Activated CD4-positive, alpha-beta T cell treated with anti-CD3 and anti-CD28 coated beads for 24 hours (primary cell): ENCODE measurements around the gene SIK1.

ENCODE experiments used
- DNase-seq, 2 donors: peaks; one replicate each; pipeline ENCODE4 v3.0.0-alpha.2; 2020; ENCODE audit warnings: low read depth in 2 of 2

Gene SIK1

DNA sequence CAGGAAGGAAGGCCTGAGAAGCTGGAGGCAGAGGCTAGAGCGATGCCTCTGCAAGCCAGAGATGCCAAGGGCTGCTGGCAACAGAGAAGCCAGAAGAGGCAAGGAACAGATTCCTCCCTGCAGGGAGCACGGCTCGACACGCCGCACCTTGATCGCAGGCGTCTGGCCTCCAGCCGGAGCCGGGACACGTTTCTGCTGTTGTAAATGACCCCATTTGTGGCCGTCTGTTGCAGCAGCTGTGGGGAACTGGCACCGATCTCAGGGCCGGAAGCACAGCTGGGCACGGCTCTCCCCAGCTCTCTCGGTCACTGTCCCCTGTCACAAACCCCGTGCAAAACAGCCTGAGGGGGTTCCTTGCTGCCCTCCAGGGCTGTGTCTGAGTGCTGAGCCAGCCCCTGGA lies 59.6 kb downstream of the SIK1 start:
- DNase-seq: no peak

DNA sequence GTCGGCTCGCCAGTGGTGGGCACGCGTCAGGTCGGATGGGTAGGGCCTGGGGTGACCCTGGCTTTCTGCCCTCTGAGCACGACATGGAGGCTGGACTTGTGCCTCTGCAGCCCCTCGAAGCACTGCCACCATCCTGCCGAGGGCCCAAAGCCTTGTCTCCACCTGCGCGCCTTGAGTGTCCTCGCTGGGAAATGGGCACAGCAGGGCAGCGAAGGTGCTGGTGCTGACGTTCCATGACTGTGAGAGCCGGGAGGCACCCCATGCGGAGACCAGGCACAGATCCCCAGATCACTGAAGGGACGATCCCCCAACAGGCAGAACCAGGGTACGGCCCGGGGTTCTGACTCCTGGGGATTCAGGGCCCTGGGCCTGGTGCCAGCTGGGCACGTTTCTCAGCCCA lies 60.3 kb downstream of the SIK1 start:
- DNase-seq: no peak

DNA sequence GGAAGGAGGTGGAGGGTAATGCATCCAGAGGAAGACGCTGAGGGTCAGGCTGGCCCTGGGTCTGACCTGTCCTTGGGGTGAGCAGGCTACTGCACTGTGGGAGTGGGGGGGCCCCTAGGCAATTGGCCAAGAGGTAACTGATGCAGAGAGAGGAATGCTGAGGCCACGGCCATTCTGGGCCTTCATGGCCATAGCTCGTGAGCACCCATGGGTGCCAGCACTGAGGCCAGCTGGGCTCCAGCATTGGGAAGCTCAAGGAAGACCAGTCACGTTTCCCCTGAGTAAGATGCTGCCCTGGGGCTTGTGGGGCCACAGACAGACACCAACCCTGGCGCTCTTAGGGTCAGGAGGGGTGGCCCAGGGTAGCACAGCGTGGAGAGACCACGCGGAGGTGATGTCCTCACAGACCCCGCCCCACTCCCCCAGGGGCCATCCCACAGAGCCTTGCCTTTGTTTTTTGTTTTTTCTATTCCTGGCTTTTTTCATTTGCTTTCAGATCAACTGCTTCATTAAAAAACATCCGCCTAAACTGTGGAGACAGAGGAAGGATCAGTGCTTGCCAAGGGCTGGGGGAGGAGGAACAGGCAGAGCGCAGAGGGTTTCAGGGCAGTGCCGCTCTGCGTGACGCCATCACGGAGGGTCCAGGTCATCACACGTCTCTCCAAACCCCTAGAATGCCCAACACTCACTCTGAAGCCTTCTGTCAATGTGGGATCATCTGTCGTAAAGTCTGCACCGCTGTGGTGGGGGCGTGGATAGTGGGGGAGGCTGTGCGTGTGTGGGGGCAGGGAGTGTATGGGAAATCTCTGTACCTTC lies 61.1 kb downstream of the SIK1 start:
- no peak for DNase-seq

DNA sequence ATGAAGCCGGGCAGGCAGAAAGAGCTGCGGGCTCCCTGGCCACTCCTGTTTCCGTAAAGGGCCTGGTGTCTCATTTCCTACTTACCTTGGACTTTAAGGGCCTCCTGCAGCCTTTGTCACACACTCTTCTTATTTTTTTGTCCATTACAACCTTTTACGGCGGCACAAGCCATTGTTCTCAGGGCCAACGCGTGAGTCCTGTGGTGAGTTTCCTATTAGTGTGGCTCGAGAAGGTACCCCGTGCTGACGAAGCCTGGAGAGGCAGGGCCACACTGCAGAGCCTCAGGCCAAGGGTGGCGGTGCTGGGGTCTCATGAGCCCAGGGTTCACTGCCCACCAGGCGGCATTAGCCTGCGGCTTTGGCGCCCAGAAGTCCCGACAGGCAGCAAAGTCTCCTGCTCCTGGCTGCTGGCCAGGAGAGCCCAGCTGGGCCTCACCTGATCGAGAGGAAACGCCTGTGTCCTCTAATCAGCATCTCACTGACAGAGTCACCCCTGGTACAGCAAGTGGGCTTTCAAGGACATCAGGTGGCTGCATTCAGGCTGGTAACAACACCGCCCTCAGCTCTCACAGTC lies 62.0 kb downstream of the SIK1 start:
- DNase-seq: no peak
